Measurements from ENCODE around the gene VPS52. TPM values are rescaled to one million over a fixed set of nuclear protein-coding genes. Genes with fewer than 3 reads are reported as not detected.

Gene VPS52
- total RNA-seq, 1 experiment from 2014 or later = 33.8 TPM

DNA sequence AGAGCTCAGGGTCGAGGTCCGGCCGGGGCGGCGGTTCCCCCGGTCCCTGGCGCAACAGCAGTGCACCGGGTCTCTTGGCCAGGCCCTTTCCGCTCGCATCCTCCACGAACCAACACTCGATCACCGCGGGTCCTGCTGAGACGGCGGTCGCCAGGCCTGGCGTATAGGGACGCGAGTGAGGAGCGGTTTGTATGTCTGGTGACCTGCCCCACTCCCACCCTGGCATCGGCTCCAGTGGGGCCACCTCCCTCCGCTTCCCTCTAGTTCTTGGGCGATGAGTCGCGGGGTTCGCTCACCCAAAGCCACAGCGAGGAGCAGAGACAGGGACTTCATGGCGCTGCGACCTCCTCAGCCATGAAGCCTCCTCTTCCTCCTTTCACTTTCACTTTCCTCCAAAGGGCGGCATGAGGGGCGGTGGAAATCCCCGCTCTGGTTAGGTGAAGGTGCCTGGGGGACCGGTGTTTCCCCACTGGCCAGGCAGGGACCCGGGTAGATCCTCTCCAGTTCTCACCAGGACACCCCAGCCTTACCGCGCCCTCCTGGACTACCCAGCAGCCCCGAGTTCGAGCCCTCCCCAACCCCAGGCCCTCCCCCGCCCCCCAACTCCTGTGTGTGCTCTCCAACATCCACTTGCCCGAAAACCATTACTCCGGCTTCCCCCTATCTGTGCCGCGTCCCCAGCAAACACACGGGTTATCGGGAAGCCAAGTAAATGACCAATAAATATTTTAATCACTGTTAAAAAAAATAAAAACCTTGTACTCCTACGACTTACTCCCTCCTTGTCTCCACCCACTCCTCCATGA, 42.2 kb upstream of the VPS52 start, which contains the start of gene TAPBP:
TSS of gene TAPBP (minus strand) at position 370 of the 806 bp plus-strand sequence. CDS start at position 333, 37 bp downstream.
- peaks cover 6% of the 10 kb centered on the region; the same call in 1 of the 2 replicates for H3K36me3 ChIP-seq
- H3K4me3 ChIP-seq = peak within 1 kb of the TSS; percentile 74
- H3K27ac ChIP-seq = peak within 1 kb of the TSS; percentile 28; the same call in 1 of the 2 replicates
- no peaks in the 10 kb centered on the region for H3K9me3 ChIP-seq (replicated peaks)
- H3K4me1 ChIP-seq = peaks cover 7% of the 10 kb centered on the region
- DNase-seq = peak; percentile 45 to 59
- H3K27me3 ChIP-seq = no peaks in the 10 kb centered on the region

GRCh38 chr6:33313105-33313708, 41.5 kb upstream of the VPS52 start:
- peak overlapping the region; percentile 74 for H3K4me3 ChIP-seq
- H3K27me3 ChIP-seq = no peaks in the 10 kb centered on the region
- DNase-seq = peak; percentile 39 to 53
- H3K9me3 ChIP-seq (replicated peaks) = no peaks in the 10 kb centered on the region
- H3K4me1 ChIP-seq = peaks cover 3% of the 10 kb centered on the region; the same call in 1 of the 2 replicates
- H3K27ac ChIP-seq = peak overlapping the region; percentile 28; the same call in 1 of the 2 replicates
- H3K36me3 ChIP-seq = no peaks in the 10 kb centered on the region

DNA sequence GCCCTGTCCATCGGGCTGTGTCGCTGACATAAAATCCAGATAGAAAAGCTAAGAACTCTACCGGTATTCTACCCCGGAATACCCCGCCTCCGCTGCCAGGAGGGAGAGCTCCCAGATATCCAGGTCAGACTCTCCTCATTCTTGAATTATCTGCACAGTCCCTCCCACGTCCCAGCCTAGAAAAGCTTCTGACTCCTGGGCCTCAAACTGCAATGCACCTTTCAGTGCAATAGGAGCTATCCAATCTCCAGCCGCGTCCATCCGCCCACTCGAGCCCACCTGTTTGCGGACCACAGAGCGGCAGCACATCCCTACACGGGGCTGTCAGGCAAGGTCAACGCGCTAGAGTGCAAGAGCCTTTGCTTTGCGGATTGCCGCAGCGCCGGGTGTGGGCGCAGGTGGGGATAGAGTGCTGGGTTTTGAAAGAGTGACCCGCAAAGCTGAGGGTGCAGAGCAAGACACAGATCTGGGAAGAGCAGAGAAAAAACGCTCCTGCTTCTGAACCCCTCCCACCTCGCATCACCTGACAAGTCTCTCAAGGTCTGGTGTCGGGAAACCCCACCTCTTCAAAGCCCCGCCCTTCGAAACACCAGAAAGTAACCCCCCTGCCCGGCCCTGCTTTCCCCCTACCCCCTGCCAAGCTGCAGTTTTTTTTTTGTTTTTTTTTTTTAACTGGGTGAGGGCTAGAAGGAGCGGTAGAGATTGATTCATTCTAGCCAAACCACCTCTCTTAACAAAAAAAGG, 40.9 kb upstream of the VPS52 start:
- peak; percentile 31 to 49 for DNase-seq

GRCh38 chr6:33306356-33306755, 34.7 kb upstream of the VPS52 start:
- H3K36me3 ChIP-seq = no peaks in the 10 kb centered on the region
- H3K27ac ChIP-seq = no peak overlapping the region
- no peaks in the 10 kb centered on the region for H3K27me3 ChIP-seq
- no peak overlapping the region for H3K4me3 ChIP-seq
- no peak for DNase-seq
- no peaks in the 10 kb centered on the region for H3K4me1 ChIP-seq
- no peaks in the 10 kb centered on the region for H3K9me3 ChIP-seq (replicated peaks)

More for the DNA sequence above, 40.9 kb upstream of the VPS52 start:
- peaks cover 3% of the 10 kb centered on the region; the same call in 1 of the 2 replicates for H3K4me1 ChIP-seq
- H3K27me3 ChIP-seq = no peaks in the 10 kb centered on the region
- H3K4me3 ChIP-seq = peak overlapping the region; percentile 74
- H3K36me3 ChIP-seq = no peaks in the 10 kb centered on the region
- no peaks in the 10 kb centered on the region for H3K9me3 ChIP-seq (replicated peaks)
- no peak overlapping the region for H3K27ac ChIP-seq

DNA sequence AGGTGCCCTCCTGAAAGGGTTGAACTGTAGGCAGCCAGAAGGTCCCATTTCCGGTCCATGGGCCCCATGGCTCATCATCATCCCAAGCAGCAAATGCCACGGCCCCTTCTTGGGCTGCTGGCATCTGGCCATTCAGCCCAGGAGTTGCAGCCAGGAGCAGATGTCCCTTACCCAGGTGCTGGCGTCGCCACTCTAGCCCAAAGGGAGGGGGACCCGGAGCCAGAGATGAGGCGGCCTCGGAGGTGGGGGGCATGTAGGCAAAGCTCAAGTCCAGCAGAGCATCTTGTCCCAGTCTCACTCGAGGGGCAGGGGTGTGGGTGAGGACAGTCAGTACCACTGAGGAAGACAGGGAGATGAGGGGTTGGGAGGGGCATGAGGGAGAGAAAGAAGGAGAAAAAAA, 33.4 kb upstream of the VPS52 start:
- Histone ChIP-seq H3K36me3 (no peaks in the 10 kb centered on the region), H3K27ac (no peak overlapping the region), H3K27me3 (no peaks in the 10 kb centered on the region), H3K4me1 (no peaks in the 10 kb centered on the region), H3K4me3 (no peak overlapping the region), H3K9me3 (replicated peaks) (no peaks in the 10 kb centered on the region)
- no peak for DNase-seq

GRCh38 chr6:33304216-33304615, 32.5 kb upstream of the VPS52 start:
- Histone ChIP-seq H3K27me3 (no peaks in the 10 kb centered on the region), H3K27ac (no peak overlapping the region), H3K9me3 (replicated peaks) (no peaks in the 10 kb centered on the region), H3K4me3 (no peak overlapping the region), H3K4me1 (no peaks in the 10 kb centered on the region), H3K36me3 (no peaks in the 10 kb centered on the region)
- DNase-seq = no peak

- no peak overlapping the region for H3K4me3 ChIP-seq
- no peaks in the 10 kb centered on the region for H3K27me3 ChIP-seq
- H3K36me3 ChIP-seq = no peaks in the 10 kb centered on the region
- no peak overlapping the region for H3K27ac ChIP-seq
- no peaks in the 10 kb centered on the region for H3K9me3 ChIP-seq (replicated peaks)
- no peaks in the 10 kb centered on the region for H3K4me1 ChIP-seq
- no peak for DNase-seq
Observed at GRCh38 chr6:33301877-33302276, 30.2 kb upstream of the VPS52 start.

- DNase-seq = peak; percentile 93 to 95
Observed at GRCh38 chr6:33299237-33299944, 27.7 kb upstream of the VPS52 start.

GRCh38 chr6:33298773-33299236, 27.1 kb upstream of the VPS52 start, which contains the start of gene RGL2:
RGL2 (minus strand) TSS chr6:33298942; CDS start chr6:33298610, 332 bp downstream.
- DNase-seq = peak in 1 of 2 experiments; percentile 62
- Histone ChIP-seq H3K27ac (peak within 1 kb of the TSS; percentile 65), H3K9me3 (replicated peaks) (no peaks in the 10 kb centered on the region), H3K36me3 (no peaks in the 10 kb centered on the region), H3K4me1 (no peaks in the 10 kb centered on the region), H3K27me3 (no peaks in the 10 kb centered on the region), H3K4me3 (peak within 1 kb of the TSS; percentile 68)

More at GRCh38 chr6:33299237-33299944, 27.7 kb upstream of the VPS52 start:
- H3K27ac ChIP-seq = peak overlapping the region; percentile 65
- H3K4me1 ChIP-seq = no peaks in the 10 kb centered on the region
- H3K36me3 ChIP-seq = no peaks in the 10 kb centered on the region
- H3K27me3 ChIP-seq = no peaks in the 10 kb centered on the region
- H3K9me3 ChIP-seq (replicated peaks) = no peaks in the 10 kb centered on the region
- peak overlapping the region; percentile 68 for H3K4me3 ChIP-seq

- Histone ChIP-seq H3K27me3 (no peaks in the 10 kb centered on the region), H3K4me1 (no peaks in the 10 kb centered on the region), H3K4me3 (peak overlapping the region; percentile 68), H3K9me3 (replicated peaks) (no peaks in the 10 kb centered on the region), H3K36me3 (no peaks in the 10 kb centered on the region), H3K27ac (no peak overlapping the region; the same call in 1 of the 2 replicates)
- DNase-seq = peak; percentile 78 to 84
Observed at GRCh38 chr6:33297956-33298772, 26.5 kb upstream of the VPS52 start.

GRCh38 chr6:33297406-33297955, 25.8 kb upstream of the VPS52 start:
- DNase-seq = peak in 1 of 2 experiments; percentile 48
- H3K4me3 ChIP-seq = peak overlapping the region; percentile 68
- no peaks in the 10 kb centered on the region for H3K9me3 ChIP-seq (replicated peaks)
- no peaks in the 10 kb centered on the region for H3K27me3 ChIP-seq
- H3K4me1 ChIP-seq = no peaks in the 10 kb centered on the region
- H3K27ac ChIP-seq = no peak overlapping the region
- no peaks in the 10 kb centered on the region for H3K36me3 ChIP-seq

GRCh38 chr6:33296797-33297405, 25.2 kb upstream of the VPS52 start:
- Histone ChIP-seq H3K9me3 (replicated peaks) (no peaks in the 10 kb centered on the region), H3K4me1 (no peaks in the 10 kb centered on the region), H3K27me3 (no peaks in the 10 kb centered on the region), H3K27ac (no peak overlapping the region), H3K4me3 (peak overlapping the region; percentile 68), H3K36me3 (no peaks in the 10 kb centered on the region; the same call in 1 of the 2 replicates)
- no peak for DNase-seq

Measured in SJCRH30 (cell line).